ENCODE results near the gene PIGU. TPM values are rescaled to one million over a fixed set of nuclear protein-coding genes. Genes with fewer than 3 reads are reported as not detected.

PIGU gene
- total RNA-seq, 1 donor from 2014 or later = 40.1 TPM

GRCh38 chr20:34552569-34552968 is 124.3 kb downstream of the PIGU start:
- Mint-ChIP-seq H3K4me3 (no peak overlapping the region), H3K4me1 (peaks cover 17% of the 10 kb centered on the region), H3K27ac (no peak overlapping the region), H3K36me3 (no peaks in the 10 kb centered on the region), H3K27me3 (ENCODE audit: insufficient read depth, low read depth) (peaks cover 2% of the 10 kb centered on the region), H3K9me3 (no peaks in the 10 kb centered on the region)
- Histone ChIP-seq H2AFZ (replicated peaks) (no peak overlapping the region), H3F3A (ENCODE audit: low read depth) (peaks cover 4% of the 10 kb centered on the region), H4K20me1 (ENCODE audit: low read depth) (no peaks in the 10 kb centered on the region), H3K27ac (no peak overlapping the region), H3K27me3 (peaks cover 5% of the 10 kb centered on the region), H3K79me2 (ENCODE audit: low read depth) (no peaks in the 10 kb centered on the region), H3K36me3 (no peaks in the 10 kb centered on the region), H3K4me2 (no peak overlapping the region), H3K9ac (no peak overlapping the region), H3K4me1 (no peaks in the 10 kb centered on the region), H3K4me3 (no peak overlapping the region), H3K9me3 (ENCODE audit: low read depth) (no peaks in the 10 kb centered on the region)
- DNase-seq (ENCODE audit: low spot score) = no peak
- no peak for TF ChIP-seq EZH2phosphoT487 (IDR thresholded peaks at IDR 0.05)

GRCh38 chr20:34549929-34550305 is 127.0 kb downstream of the PIGU start:
- Histone ChIP-seq H3K4me1 (no peaks in the 10 kb centered on the region), H3K27me3 (peaks cover under 1% of the 10 kb centered on the region), H2AFZ (replicated peaks) (no peak overlapping the region), H3K4me3 (no peak overlapping the region), H4K20me1 (ENCODE audit: low read depth) (no peaks in the 10 kb centered on the region), H3K9me3 (ENCODE audit: low read depth) (no peaks in the 10 kb centered on the region), H3K27ac (no peak overlapping the region), H3K4me2 (no peak overlapping the region), H3F3A (ENCODE audit: low read depth) (no peaks in the 10 kb centered on the region), H3K79me2 (ENCODE audit: low read depth) (no peaks in the 10 kb centered on the region), H3K9ac (no peak overlapping the region), H3K36me3 (no peaks in the 10 kb centered on the region)
- H3K9me3 Mint-ChIP-seq = no peaks in the 10 kb centered on the region
- DNase-seq (ENCODE audit: low spot score) = no peak
- no peaks in the 10 kb centered on the region for H3K36me3 Mint-ChIP-seq
- H3K4me3 Mint-ChIP-seq = no peak overlapping the region
- H3K4me1 Mint-ChIP-seq = peaks cover 21% of the 10 kb centered on the region
- no peak overlapping the region for H3K27ac Mint-ChIP-seq
- H3K27me3 Mint-ChIP-seq (ENCODE audit: insufficient read depth, low read depth) = peaks cover 4% of the 10 kb centered on the region
- no peak for TF ChIP-seq EZH2 (IDR thresholded peaks at IDR 0.05)
- TF ChIP-seq, protein P1, sequence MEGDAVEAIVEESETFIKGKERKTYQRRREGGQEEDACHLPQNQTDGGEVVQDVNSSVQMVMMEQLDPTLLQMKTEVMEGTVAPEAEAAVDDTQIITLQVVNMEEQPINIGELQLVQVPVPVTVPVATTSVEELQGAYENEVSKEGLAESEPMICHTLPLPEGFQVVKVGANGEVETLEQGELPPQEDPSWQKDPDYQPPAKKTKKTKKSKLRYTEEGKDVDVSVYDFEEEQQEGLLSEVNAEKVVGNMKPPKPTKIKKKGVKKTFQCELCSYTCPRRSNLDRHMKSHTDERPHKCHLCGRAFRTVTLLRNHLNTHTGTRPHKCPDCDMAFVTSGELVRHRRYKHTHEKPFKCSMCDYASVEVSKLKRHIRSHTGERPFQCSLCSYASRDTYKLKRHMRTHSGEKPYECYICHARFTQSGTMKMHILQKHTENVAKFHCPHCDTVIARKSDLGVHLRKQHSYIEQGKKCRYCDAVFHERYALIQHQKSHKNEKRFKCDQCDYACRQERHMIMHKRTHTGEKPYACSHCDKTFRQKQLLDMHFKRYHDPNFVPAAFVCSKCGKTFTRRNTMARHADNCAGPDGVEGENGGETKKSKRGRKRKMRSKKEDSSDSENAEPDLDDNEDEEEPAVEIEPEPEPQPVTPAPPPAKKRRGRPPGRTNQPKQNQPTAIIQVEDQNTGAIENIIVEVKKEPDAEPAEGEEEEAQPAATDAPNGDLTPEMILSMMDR (IDR thresholded peaks at IDR 0.05) = no peak
- no peak for TF ChIP-seq EZH2phosphoT487 (IDR thresholded peaks at IDR 0.05)

DNA sequence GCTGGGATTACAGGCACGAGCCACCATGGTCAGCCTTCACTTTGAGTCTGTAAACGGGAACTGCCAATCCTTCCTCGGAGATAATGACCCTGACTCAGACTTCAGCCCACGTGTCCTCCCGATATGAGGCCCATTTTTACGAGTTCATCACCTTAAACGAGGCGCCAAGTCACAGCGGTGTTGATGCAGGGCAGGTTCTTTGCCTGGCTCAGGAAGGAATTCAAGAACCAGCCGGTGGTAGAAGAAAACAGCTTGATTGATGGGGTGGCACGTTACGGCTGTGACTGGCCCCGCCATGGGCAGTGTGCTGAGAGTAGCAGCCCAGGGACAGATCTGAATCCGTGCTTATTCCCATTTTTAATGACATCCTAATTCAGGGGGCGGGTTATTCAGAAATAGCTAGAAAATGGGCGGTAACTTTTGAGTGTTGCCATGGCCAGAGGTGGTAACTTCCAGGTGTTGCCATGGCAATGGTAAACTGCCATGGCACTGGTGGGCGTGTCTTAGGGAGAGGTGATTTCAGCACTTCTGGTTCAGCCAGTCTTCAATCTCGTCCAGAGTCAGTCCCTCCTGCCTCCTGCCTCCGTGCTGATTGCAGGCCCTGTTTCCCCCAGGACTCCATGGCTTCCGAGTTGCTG is 127.5 kb downstream of the PIGU start:
- Histone ChIP-seq H3K27ac (no peak overlapping the region), H3F3A (ENCODE audit: low read depth) (peaks cover 2% of the 10 kb centered on the region), H2AFZ (replicated peaks) (no peak overlapping the region), H4K20me1 (ENCODE audit: low read depth) (no peaks in the 10 kb centered on the region), H3K36me3 (no peaks in the 10 kb centered on the region), H3K79me2 (ENCODE audit: low read depth) (no peaks in the 10 kb centered on the region), H3K4me1 (peaks cover under 1% of the 10 kb centered on the region), H3K9ac (no peak overlapping the region), H3K9me3 (ENCODE audit: low read depth) (no peaks in the 10 kb centered on the region), H3K4me3 (no peak overlapping the region), H3K4me2 (no peak overlapping the region), H3K27me3 (peaks cover 6% of the 10 kb centered on the region)
- Mint-ChIP-seq H3K9me3 (no peaks in the 10 kb centered on the region), H3K27me3 (ENCODE audit: insufficient read depth, low read depth) (peaks cover 6% of the 10 kb centered on the region), H3K4me3 (no peak overlapping the region), H3K4me1 (peaks cover 25% of the 10 kb centered on the region), H3K27ac (no peak overlapping the region), H3K36me3 (no peaks in the 10 kb centered on the region)
- TF ChIP-seq, protein P1 (IDR thresholded peaks at IDR 0.05) = no peak
- TF ChIP-seq EZH2 (IDR thresholded peaks at IDR 0.05) (no peak), EZH2phosphoT487 (IDR thresholded peaks at IDR 0.05) (no peak)
- DNase-seq (ENCODE audit: low spot score) = peak; percentile 56

- H3K27me3 ChIP-seq = peaks cover 7% of the 10 kb centered on the region
- H3K27ac ChIP-seq = no peak overlapping the region
- peaks cover 6% of the 10 kb centered on the region for H3K27me3 Mint-ChIP-seq (ENCODE audit: insufficient read depth, low read depth)
- H3K27ac Mint-ChIP-seq = peak overlapping the region; percentile 81
- DNase-seq (ENCODE audit: low spot score) = no peak
- no peak for TF ChIP-seq EZH2 (IDR thresholded peaks at IDR 0.05)
- TF ChIP-seq, protein P1 (IDR thresholded peaks at IDR 0.05) = no peak
- no peak for TF ChIP-seq EZH2phosphoT487 (IDR thresholded peaks at IDR 0.05)
- H3K4me1 ChIP-seq = peaks cover 4% of the 10 kb centered on the region
- H3K9ac ChIP-seq = no peak overlapping the region
- no peaks in the 10 kb centered on the region for H3K36me3 ChIP-seq
- H3K4me1 Mint-ChIP-seq = peaks cover 30% of the 10 kb centered on the region
- H3F3A ChIP-seq (ENCODE audit: low read depth) = peaks cover 10% of the 10 kb centered on the region
- no peaks in the 10 kb centered on the region for H3K9me3 ChIP-seq (ENCODE audit: low read depth)
- no peak overlapping the region for H2AFZ ChIP-seq (replicated peaks)
- no peak overlapping the region for H3K4me3 ChIP-seq
- peaks cover 1% of the 10 kb centered on the region for H3K36me3 Mint-ChIP-seq
- H3K9me3 Mint-ChIP-seq = no peaks in the 10 kb centered on the region
- no peak overlapping the region for H3K4me3 Mint-ChIP-seq
- H4K20me1 ChIP-seq (ENCODE audit: low read depth) = no peaks in the 10 kb centered on the region
- no peaks in the 10 kb centered on the region for H3K79me2 ChIP-seq (ENCODE audit: low read depth)
- H3K4me2 ChIP-seq = no peak overlapping the region
Observed at GRCh38 chr20:34547844-34548613, 128.9 kb downstream of the PIGU start.
